Vagina (tissue), 2 donors: ENCODE measurements around the gene IPP.
"Not testable (repeated sequence)": the region's sequence is repeated elsewhere in the genome, so short reads cannot be mapped to it uniquely, and the experiment has no call there.

Source experiments
- POLR2A ChIP-seq, 2 donors: fragments of 450-650 bp; IDR thresholded peaks; one replicate each; pipeline ENCODE4 v1.6.1; 2017; ENCODE audit warnings: antibody characterized with exemption in 2 of 2, mild to moderate bottlenecking in 2 of 2, moderate library complexity in 2 of 2
- POLR2AphosphoS5 ChIP-seq, 2 donors: sonication (generic); formaldehyde crosslinking; IDR thresholded peaks; one replicate each; pipeline ENCODE4 v1.9.0; 2017; ENCODE audit warnings: antibody characterized with exemption in 2 of 2, mild to moderate bottlenecking in 2 of 2, low read depth in 1 of 2; ENCODE audit not compliant: insufficient read depth in 1 of 2
- TF ChIP-seq, protein P1 (sequence below), 3 experiments: fragments of 450-650 bp in 2 of 3; fragments of 200-600 bp in 1 of 3; sonication (generic) in 1 of 3; IDR thresholded peaks; one replicate each; pipeline ENCODE4 v1.5.1; 2017 to 2019; ENCODE audit warnings: antibody characterized with exemption in 3 of 3, mild to moderate bottlenecking in 2 of 3, moderate library complexity in 2 of 3

DNA sequence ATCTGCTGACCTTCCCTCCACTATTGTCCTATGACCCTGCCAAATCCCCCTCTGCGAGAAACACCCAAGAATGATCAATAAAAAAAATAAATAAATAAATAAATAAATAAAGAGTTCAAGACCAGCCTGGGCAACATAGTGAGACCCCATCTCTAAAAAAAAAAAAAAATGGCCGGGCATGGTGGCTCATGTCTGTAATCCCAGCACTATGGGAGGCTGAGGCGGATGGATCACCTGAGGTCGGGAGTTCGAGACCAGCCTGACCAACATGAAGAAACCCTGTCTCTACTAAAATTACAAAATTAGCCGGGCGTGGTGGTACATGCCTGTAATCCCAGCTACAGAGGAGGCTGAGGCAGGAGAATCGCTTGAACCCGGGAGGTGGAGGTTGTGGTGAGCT is 24.4 kb downstream of the IPP start:
- TF ChIP-seq, protein P1, sequence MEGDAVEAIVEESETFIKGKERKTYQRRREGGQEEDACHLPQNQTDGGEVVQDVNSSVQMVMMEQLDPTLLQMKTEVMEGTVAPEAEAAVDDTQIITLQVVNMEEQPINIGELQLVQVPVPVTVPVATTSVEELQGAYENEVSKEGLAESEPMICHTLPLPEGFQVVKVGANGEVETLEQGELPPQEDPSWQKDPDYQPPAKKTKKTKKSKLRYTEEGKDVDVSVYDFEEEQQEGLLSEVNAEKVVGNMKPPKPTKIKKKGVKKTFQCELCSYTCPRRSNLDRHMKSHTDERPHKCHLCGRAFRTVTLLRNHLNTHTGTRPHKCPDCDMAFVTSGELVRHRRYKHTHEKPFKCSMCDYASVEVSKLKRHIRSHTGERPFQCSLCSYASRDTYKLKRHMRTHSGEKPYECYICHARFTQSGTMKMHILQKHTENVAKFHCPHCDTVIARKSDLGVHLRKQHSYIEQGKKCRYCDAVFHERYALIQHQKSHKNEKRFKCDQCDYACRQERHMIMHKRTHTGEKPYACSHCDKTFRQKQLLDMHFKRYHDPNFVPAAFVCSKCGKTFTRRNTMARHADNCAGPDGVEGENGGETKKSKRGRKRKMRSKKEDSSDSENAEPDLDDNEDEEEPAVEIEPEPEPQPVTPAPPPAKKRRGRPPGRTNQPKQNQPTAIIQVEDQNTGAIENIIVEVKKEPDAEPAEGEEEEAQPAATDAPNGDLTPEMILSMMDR (IDR thresholded peaks at IDR 0.05) = not testable (repeated sequence)
- TF ChIP-seq POLR2A (IDR thresholded peaks at IDR 0.05); POLR2AphosphoS5 (IDR thresholded peaks at IDR 0.05; ENCODE audit: insufficient read depth in 1 of 2, low read depth in 1 of 2): not testable (repeated sequence)
